ENCODE results near the gene TUBA3C.
"Not testable (repeated sequence)": the region's sequence is repeated elsewhere in the genome, so short reads cannot be mapped to it uniquely, and the experiment has no call there.

DNA sequence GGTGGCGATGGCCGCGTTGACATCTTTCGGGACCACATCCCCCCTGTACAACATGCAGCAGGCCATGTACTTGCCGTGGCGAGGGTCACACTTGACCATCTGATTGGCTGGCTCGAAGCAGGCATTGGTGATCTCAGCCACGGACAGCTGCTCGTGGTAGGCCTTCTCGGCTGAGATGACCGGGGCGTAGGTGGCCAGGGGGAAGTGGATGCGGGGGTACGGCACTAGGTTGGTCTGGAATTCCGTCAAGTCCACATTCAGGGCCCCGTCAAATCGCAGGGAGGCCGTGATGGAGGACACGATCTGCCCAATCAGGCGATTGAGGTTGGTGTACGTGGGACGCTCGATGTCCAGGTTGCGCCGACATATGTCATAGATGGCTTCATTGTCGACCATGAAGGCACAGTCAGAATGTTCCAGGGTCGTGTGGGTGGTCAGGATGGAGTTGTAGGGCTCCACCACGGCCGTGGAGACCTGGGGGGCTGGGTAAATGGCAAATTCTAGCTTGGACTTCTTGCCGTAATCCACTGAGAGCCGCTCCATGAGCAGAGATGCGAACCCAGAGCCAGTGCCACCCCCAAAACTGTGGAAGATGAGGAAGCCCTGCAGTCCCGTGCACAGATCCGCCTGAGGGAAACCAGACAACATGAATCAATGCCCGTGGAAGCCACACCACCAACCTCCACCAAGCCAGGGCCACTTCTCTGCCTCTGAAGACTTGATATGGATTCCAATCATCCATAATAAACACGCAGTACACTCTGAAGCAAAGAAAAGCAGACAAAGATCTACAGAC lies 4.4 kb downstream of the TUBA3C start:
- TF ChIP-seq, protein P1, sequence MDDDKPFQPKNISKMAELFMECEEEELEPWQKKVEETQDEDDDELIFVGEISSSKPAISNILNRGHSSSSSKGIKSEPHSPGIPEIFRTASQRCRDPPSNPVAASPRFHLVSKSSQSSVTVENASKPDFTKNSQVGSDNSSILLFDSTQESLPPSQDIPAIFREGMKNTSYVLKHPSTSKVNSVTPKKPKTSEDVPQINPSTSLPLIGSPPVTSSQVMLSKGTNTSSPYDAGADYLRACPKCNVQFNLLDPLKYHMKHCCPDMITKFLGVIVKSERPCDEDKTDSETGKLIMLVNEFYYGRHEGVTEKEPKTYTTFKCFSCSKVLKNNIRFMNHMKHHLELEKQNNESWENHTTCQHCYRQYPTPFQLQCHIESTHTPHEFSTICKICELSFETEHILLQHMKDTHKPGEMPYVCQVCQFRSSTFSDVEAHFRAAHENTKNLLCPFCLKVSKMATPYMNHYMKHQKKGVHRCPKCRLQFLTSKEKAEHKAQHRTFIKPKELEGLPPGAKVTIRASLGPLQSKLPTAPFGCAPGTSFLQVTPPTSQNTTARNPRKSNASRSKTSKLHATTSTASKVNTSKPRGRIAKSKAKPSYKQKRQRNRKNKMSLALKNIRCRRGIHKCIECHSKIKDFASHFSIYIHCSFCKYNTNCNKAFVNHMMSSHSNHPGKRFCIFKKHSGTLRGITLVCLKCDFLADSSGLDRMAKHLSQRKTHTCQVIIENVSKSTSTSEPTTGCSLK (tag by site-specific recombination; IDR thresholded peaks at IDR 0.05): not testable (repeated sequence)
- not testable (repeated sequence) for TF ChIP-seq ZNF121 (tag by site-specific recombination; IDR thresholded peaks at IDR 0.05); ZNF707 (tag by site-specific recombination; IDR thresholded peaks at IDR 0.05); ZNF530 (tag by site-specific recombination; IDR thresholded peaks at IDR 0.05; ENCODE audit: low read depth); SP2 (tag by site-specific recombination; IDR thresholded peaks at IDR 0.05); GFI1B (tag by site-specific recombination; IDR thresholded peaks at IDR 0.05); KLF10 (tag by site-specific recombination; IDR thresholded peaks at IDR 0.05); ZNF140 (tag by site-specific recombination; IDR thresholded peaks at IDR 0.05); ZNF747 (tag by site-specific recombination; IDR thresholded peaks at IDR 0.05); ZBTB8A (tag by site-specific recombination; IDR thresholded peaks at IDR 0.05)
- TF ChIP-seq, protein P2, sequence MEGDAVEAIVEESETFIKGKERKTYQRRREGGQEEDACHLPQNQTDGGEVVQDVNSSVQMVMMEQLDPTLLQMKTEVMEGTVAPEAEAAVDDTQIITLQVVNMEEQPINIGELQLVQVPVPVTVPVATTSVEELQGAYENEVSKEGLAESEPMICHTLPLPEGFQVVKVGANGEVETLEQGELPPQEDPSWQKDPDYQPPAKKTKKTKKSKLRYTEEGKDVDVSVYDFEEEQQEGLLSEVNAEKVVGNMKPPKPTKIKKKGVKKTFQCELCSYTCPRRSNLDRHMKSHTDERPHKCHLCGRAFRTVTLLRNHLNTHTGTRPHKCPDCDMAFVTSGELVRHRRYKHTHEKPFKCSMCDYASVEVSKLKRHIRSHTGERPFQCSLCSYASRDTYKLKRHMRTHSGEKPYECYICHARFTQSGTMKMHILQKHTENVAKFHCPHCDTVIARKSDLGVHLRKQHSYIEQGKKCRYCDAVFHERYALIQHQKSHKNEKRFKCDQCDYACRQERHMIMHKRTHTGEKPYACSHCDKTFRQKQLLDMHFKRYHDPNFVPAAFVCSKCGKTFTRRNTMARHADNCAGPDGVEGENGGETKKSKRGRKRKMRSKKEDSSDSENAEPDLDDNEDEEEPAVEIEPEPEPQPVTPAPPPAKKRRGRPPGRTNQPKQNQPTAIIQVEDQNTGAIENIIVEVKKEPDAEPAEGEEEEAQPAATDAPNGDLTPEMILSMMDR (tag by site-specific recombination; IDR thresholded peaks at IDR 0.05): not testable (repeated sequence)
- TF ChIP-seq, protein P3, sequence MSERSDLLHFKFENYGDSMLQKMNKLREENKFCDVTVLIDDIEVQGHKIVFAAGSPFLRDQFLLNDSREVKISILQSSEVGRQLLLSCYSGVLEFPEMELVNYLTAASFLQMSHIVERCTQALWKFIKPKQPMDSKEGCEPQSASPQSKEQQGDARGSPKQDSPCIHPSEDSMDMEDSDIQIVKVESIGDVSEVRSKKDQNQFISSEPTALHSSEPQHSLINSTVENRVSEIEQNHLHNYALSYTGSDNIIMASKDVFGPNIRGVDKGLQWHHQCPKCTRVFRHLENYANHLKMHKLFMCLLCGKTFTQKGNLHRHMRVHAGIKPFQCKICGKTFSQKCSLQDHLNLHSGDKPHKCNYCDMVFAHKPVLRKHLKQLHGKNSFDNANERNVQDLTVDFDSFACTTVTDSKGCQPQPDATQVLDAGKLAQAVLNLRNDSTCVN (tag by site-specific recombination; optimal IDR thresholded peaks at IDR 0.05): not testable (repeated sequence)
- TF ChIP-seq, protein P4, sequence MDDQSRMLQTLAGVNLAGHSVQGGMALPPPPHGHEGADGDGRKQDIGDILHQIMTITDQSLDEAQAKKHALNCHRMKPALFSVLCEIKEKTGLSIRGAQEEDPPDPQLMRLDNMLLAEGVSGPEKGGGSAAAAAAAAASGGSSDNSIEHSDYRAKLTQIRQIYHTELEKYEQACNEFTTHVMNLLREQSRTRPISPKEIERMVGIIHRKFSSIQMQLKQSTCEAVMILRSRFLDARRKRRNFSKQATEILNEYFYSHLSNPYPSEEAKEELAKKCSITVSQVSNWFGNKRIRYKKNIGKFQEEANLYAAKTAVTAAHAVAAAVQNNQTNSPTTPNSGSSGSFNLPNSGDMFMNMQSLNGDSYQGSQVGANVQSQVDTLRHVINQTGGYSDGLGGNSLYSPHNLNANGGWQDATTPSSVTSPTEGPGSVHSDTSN (CRISPR knock-in tag; IDR thresholded peaks at IDR 0.05): not testable (repeated sequence)
- TF ChIP-seq, protein P5, sequence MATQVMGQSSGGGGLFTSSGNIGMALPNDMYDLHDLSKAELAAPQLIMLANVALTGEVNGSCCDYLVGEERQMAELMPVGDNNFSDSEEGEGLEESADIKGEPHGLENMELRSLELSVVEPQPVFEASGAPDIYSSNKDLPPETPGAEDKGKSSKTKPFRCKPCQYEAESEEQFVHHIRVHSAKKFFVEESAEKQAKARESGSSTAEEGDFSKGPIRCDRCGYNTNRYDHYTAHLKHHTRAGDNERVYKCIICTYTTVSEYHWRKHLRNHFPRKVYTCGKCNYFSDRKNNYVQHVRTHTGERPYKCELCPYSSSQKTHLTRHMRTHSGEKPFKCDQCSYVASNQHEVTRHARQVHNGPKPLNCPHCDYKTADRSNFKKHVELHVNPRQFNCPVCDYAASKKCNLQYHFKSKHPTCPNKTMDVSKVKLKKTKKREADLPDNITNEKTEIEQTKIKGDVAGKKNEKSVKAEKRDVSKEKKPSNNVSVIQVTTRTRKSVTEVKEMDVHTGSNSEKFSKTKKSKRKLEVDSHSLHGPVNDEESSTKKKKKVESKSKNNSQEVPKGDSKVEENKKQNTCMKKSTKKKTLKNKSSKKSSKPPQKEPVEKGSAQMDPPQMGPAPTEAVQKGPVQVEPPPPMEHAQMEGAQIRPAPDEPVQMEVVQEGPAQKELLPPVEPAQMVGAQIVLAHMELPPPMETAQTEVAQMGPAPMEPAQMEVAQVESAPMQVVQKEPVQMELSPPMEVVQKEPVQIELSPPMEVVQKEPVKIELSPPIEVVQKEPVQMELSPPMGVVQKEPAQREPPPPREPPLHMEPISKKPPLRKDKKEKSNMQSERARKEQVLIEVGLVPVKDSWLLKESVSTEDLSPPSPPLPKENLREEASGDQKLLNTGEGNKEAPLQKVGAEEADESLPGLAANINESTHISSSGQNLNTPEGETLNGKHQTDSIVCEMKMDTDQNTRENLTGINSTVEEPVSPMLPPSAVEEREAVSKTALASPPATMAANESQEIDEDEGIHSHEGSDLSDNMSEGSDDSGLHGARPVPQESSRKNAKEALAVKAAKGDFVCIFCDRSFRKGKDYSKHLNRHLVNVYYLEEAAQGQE (tag by site-specific recombination; IDR thresholded peaks at IDR 0.05): not testable (repeated sequence)

Measured in HEK293 (cell line).